Activated naive CD8-positive, alpha-beta T cell treated with anti-CD3 and anti-CD28 coated beads, Interleukin-2, amount 10 ng/mL, durations not matched to agents 7 days and 5 days (primary cell): ENCODE data around the gene DPH1. TPM values are rescaled to one million over a fixed set of nuclear protein-coding genes. Genes with fewer than 3 reads are reported as not detected.

Experiments used
- ATAC-seq: fragments of 150-1000 bp; cut with Tn5 transposase; one replicate; pipeline ENCODE4 v1.10.0; 2021; ENCODE audit warnings: low read depth, moderate library complexity
- POLR2A ChIA-PET: fragments of 350-600 bp; sonication (Branson Sonifier 250); formaldehyde crosslinking; loops from one replicate; lab custom pipeline; 2021; ENCODE audit warnings: antibody characterized with exemption; lab: Charles Lee
- DNase-seq: peaks from one replicate; pipeline ENCODE4 v3.0.0; 2021
- H3K27ac Mint-ChIP-seq: one replicate; pipeline ENCODE4 v1.8.0; 2022; ENCODE audit warnings: mild to moderate bottlenecking, mixed read lengths
- H3K27me3 Mint-ChIP-seq: one replicate; pipeline ENCODE4 v1.8.0; 2022; ENCODE audit warnings: mild to moderate bottlenecking, moderate library complexity, mixed read lengths
- H3K36me3 Mint-ChIP-seq: one replicate; pipeline ENCODE4 v1.8.0; 2021; ENCODE audit warnings: mild to moderate bottlenecking, mixed read lengths
- H3K4me1 Mint-ChIP-seq: one replicate; pipeline ENCODE4 v1.8.0; 2021; ENCODE audit warnings: mixed read lengths
- H3K4me3 Mint-ChIP-seq: one replicate; pipeline ENCODE4 v1.8.0; 2022; ENCODE audit warnings: mild to moderate bottlenecking, moderate library complexity, mixed read lengths
- H3K9me3 Mint-ChIP-seq: one replicate; pipeline ENCODE4 v1.8.0; 2021; ENCODE audit warnings: mixed read lengths
- total RNA-seq, 2 experiments: library from RNA; stranded (reverse); gene quantifications; one replicate each; pipeline ENCODE4 v1.2.3, GENCODE V29; 2021

Gene DPH1
- total RNA-seq, 2 experiments from 2014 or later, result 45.7 to 46.4 TPM

- Mint-ChIP-seq H3K36me3 (peaks cover 47% of the 10 kb centered on the region), H3K27me3 (no peaks in the 10 kb centered on the region), H3K4me1 (peaks cover 61% of the 10 kb centered on the region), H3K9me3 (no peaks in the 10 kb centered on the region), H3K4me3 (no peak overlapping the region), H3K27ac (peak overlapping the region; percentile 40)
- POLR2A ChIA-PET, result interaction anchor here (3.8 kb wide), 1 partner anchor 12 kb away, joined by 12 read pairs; no protein-coding TSS in a partner anchor
- DNase-seq (no peak), ATAC-seq (no peak)
Observed at GRCh38 chr17:2083613-2084035, 53.7 kb downstream of the DPH1 start.

GRCh38 chr17:2084036-2084765 lies 54.2 kb downstream of the DPH1 start:
- no peak overlapping the region for H3K27ac Mint-ChIP-seq
- DNase-seq, result no peak
- peaks cover 44% of the 10 kb centered on the region for H3K36me3 Mint-ChIP-seq
- POLR2A ChIA-PET, result interaction anchor here (3.8 kb wide), 1 partner anchor 12 kb away, joined by 12 read pairs; no protein-coding TSS in a partner anchor
- no peaks in the 10 kb centered on the region for H3K9me3 Mint-ChIP-seq
- H3K4me1 Mint-ChIP-seq, result peaks cover 67% of the 10 kb centered on the region
- no peak overlapping the region for H3K4me3 Mint-ChIP-seq
- no peak for ATAC-seq
- no peaks in the 10 kb centered on the region for H3K27me3 Mint-ChIP-seq

- DNase-seq (no peak), ATAC-seq (no peak)
- no peak overlapping the region for H3K4me3 Mint-ChIP-seq
- H3K9me3 Mint-ChIP-seq, result no peaks in the 10 kb centered on the region
- peaks cover 36% of the 10 kb centered on the region for H3K36me3 Mint-ChIP-seq
- H3K27me3 Mint-ChIP-seq, result no peaks in the 10 kb centered on the region
- H3K27ac Mint-ChIP-seq, result peak overlapping the region; percentile 47
- POLR2A ChIA-PET, result interaction anchor here (0.6 to 3.8 kb wide), 4 partner anchors 8 to 791 kb away, joined by 3 to 12 read pairs (median 7); partner anchors contain the start of gene HIC1
- peaks cover 73% of the 10 kb centered on the region for H3K4me1 Mint-ChIP-seq
Observed at GRCh38 chr17:2084766-2085647, 55.1 kb downstream of the DPH1 start.

GRCh38 chr17:2085648-2085949 lies 55.6 kb downstream of the DPH1 start:
- H3K9me3 Mint-ChIP-seq, result no peaks in the 10 kb centered on the region
- ATAC-seq, result no peak
- H3K27ac Mint-ChIP-seq, result peak overlapping the region; percentile 32
- peaks cover 77% of the 10 kb centered on the region for H3K4me1 Mint-ChIP-seq
- peaks cover 35% of the 10 kb centered on the region for H3K36me3 Mint-ChIP-seq
- peak overlapping the region; percentile 5 for H3K4me3 Mint-ChIP-seq
- no peak for DNase-seq
- H3K27me3 Mint-ChIP-seq, result no peaks in the 10 kb centered on the region
- POLR2A ChIA-PET, result interaction anchor here (0.6 to 3.4 kb wide), 3 partner anchors 9 to 792 kb away, joined by 3 to 10 read pairs (median 4); partner anchors contain the start of gene HIC1

- H3K36me3 Mint-ChIP-seq, result peaks cover 30% of the 10 kb centered on the region
- no peak for ATAC-seq
Observed at GRCh38 chr17:2086306-2086705, 56.4 kb downstream of the DPH1 start.

GRCh38 chr17:2087597-2088211 lies 57.8 kb downstream of the DPH1 start:
- peak overlapping the region; percentile 74 for H3K27ac Mint-ChIP-seq
- POLR2A ChIA-PET, result interaction anchor here (0.6 to 3.4 kb wide), 4 partner anchors 14 to 157 kb away, joined by 3 to 10 read pairs (median 5); partner anchors contain the start of gene HIC1
- H3K4me1 Mint-ChIP-seq, result peaks cover 74% of the 10 kb centered on the region
- ATAC-seq, result peak; percentile 40
- H3K27me3 Mint-ChIP-seq, result no peaks in the 10 kb centered on the region
- H3K4me3 Mint-ChIP-seq, result peak overlapping the region; percentile 74
- DNase-seq, result no peak
- peaks cover 28% of the 10 kb centered on the region for H3K36me3 Mint-ChIP-seq
- no peaks in the 10 kb centered on the region for H3K9me3 Mint-ChIP-seq

More at GRCh38 chr17:2086306-2086705, 56.4 kb downstream of the DPH1 start:
- Mint-ChIP-seq H3K4me1 (peaks cover 78% of the 10 kb centered on the region), H3K9me3 (no peaks in the 10 kb centered on the region), H3K27ac (no peak overlapping the region), H3K27me3 (no peaks in the 10 kb centered on the region), H3K4me3 (no peak overlapping the region)
- DNase-seq, result no peak
- POLR2A ChIA-PET, result interaction anchor here (1.5 to 3.4 kb wide), 3 partner anchors 9 to 31 kb away, joined by 3 to 10 read pairs (median 7); partner anchors contain the start of gene HIC1

- peak overlapping the region; percentile 97 for H3K27ac Mint-ChIP-seq
- POLR2A ChIA-PET, result interaction anchor here (0.6 to 1.9 kb wide), 13 partner anchors 13 to 373 kb away, joined by 3 to 6 read pairs (median 3); partner anchors contain the start of gene TSR1
- H3K27me3 Mint-ChIP-seq, result no peaks in the 10 kb centered on the region
- no peaks in the 10 kb centered on the region for H3K9me3 Mint-ChIP-seq
- H3K4me3 Mint-ChIP-seq, result peak overlapping the region; percentile 90
- H3K4me1 Mint-ChIP-seq, result peaks cover 71% of the 10 kb centered on the region
- peaks cover 31% of the 10 kb centered on the region for H3K36me3 Mint-ChIP-seq
- no peak for DNase-seq
- peak; percentile 18 for ATAC-seq
Observed at GRCh38 chr17:2089021-2089422, 59.1 kb downstream of the DPH1 start.

- Mint-ChIP-seq H3K27me3 (no peaks in the 10 kb centered on the region), H3K36me3 (peaks cover 24% of the 10 kb centered on the region), H3K4me1 (peaks cover 62% of the 10 kb centered on the region), H3K9me3 (no peaks in the 10 kb centered on the region), H3K27ac (peak overlapping the region; percentile 97), H3K4me3 (peak overlapping the region; percentile 90)
- DNase-seq, result no peak
- peak; percentile 2 for ATAC-seq
- POLR2A ChIA-PET, result interaction anchor here (0.7 to 1.9 kb wide), 12 partner anchors 11 to 510 kb away, joined by 3 to 7 read pairs (median 3); no protein-coding TSS in a partner anchor
Observed at GRCh38 chr17:2090210-2090641, 60.3 kb downstream of the DPH1 start.

GRCh38 chr17:2090804-2091534 lies 61.0 kb downstream of the DPH1 start:
- peaks cover 57% of the 10 kb centered on the region for H3K4me1 Mint-ChIP-seq

GRCh38 chr17:2092253-2092652 lies 62.3 kb downstream of the DPH1 start:
- POLR2A ChIA-PET, result interaction anchor here (0.9 kb wide), 1 partner anchor 47 kb away, joined by 3 read pairs; no protein-coding TSS in a partner anchor
- ATAC-seq, result no peak
- Mint-ChIP-seq H3K9me3 (no peaks in the 10 kb centered on the region), H3K27me3 (no peaks in the 10 kb centered on the region), H3K27ac (peak overlapping the region; percentile 60), H3K4me3 (no peak overlapping the region), H3K4me1 (peaks cover 45% of the 10 kb centered on the region), H3K36me3 (peaks cover 19% of the 10 kb centered on the region)
- DNase-seq, result no peak

More at GRCh38 chr17:2090804-2091534, 61.0 kb downstream of the DPH1 start:
- POLR2A ChIA-PET, result interaction anchor here (0.7 to 1.4 kb wide), 6 partner anchors 10 to 181 kb away, joined by 3 to 7 read pairs (median 3); no protein-coding TSS in a partner anchor
- Mint-ChIP-seq H3K4me3 (peak overlapping the region; percentile 90), H3K27me3 (no peaks in the 10 kb centered on the region), H3K27ac (peak overlapping the region; percentile 97), H3K36me3 (peaks cover 19% of the 10 kb centered on the region), H3K9me3 (no peaks in the 10 kb centered on the region)
- ATAC-seq (no peak), DNase-seq (no peak)

- DNase-seq, result no peak
- H3K27ac Mint-ChIP-seq, result peak overlapping the region; percentile 72
- POLR2A ChIA-PET, result interaction anchor here (0.6 to 0.9 kb wide), 3 partner anchors 24 to 57 kb away, joined by 3 to 4 read pairs (median 3); no protein-coding TSS in a partner anchor
- H3K9me3 Mint-ChIP-seq, result no peaks in the 10 kb centered on the region
- ATAC-seq, result no peak
- H3K27me3 Mint-ChIP-seq, result no peaks in the 10 kb centered on the region
- H3K36me3 Mint-ChIP-seq, result peaks cover 26% of the 10 kb centered on the region
- H3K4me1 Mint-ChIP-seq, result peaks cover 47% of the 10 kb centered on the region
- no peak overlapping the region for H3K4me3 Mint-ChIP-seq
Observed at GRCh38 chr17:2093349-2093748, 63.4 kb downstream of the DPH1 start.
